ENCODE data around the gene NOS1. TPM values are rescaled to one million over a fixed set of nuclear protein-coding genes. Genes with fewer than 3 reads are reported as not detected.

NOS1 gene
- total and polyA plus RNA-seq, 2 of the 8 experiments (the other 6 are each of a cell fraction or from before 2014, with no cell fraction given) = 1.5 to 2.0 TPM

- Histone ChIP-seq H3K23me2 (ENCODE audit: low read depth, low read length) (no peaks in the 10 kb centered on the region), H3K14ac (ENCODE audit: insufficient read length) (no peak overlapping the region), H3K9me3 (ENCODE audit: insufficient read depth in 2 of 2, low read depth in 1 of 2, low read length in 1 of 2) (no peaks in the 10 kb centered on the region), H4K91ac (replicated peaks; ENCODE audit: insufficient read length, low read length) (no peak overlapping the region), H2AK5ac (ENCODE audit: low read depth, low read length) (no peak overlapping the region), H2BK12ac (ENCODE audit: low read depth, low read length) (no peak overlapping the region), H3K4me1 (replicated peaks in 1 of 4; ENCODE audit: control insufficient read depth in 3 of 4, insufficient read depth in 4 of 4, low read length in 3 of 4) (no peaks in the 10 kb centered on the region), H3K4me2 (ENCODE audit: insufficient read depth in 1 of 2, low read depth in 2 of 2, low read length in 2 of 2) (no peak overlapping the region), H2BK120ac (replicated peaks; ENCODE audit: low read depth, low read length) (no peak overlapping the region), H3K27ac (ENCODE audit: low read depth, low read length) (no peak overlapping the region), H3K79me2 (ENCODE audit: control insufficient read depth in 1 of 2, insufficient read depth in 2 of 2, low read length in 2 of 2) (no peaks in the 10 kb centered on the region), H3K18ac (ENCODE audit: extremely low read depth, low read length) (no peak overlapping the region), H4K5ac (ENCODE audit: insufficient read length, low read depth, low read length) (no peak overlapping the region), H4K8ac (ENCODE audit: extremely low read depth, insufficient read depth, low read length) (no peak overlapping the region), H3K36me3 (ENCODE audit: control insufficient read depth in 2 of 4, insufficient read depth in 4 of 4, low read length in 3 of 4) (peaks cover 48 to 84% (median 66%) of the 10 kb centered on the region in 4 experiments), H3K4ac (replicated peaks; ENCODE audit: insufficient read length, low read depth, low read length) (no peak overlapping the region), H2BK15ac (ENCODE audit: low read length) (no peak overlapping the region), H2BK20ac (ENCODE audit: low read length) (no peak overlapping the region), H3K79me1 (ENCODE audit: low read depth, low read length) (no peaks in the 10 kb centered on the region; the same call in 1 of the 2 replicates), H3K56ac (replicated peaks; ENCODE audit: insufficient read length, low read depth, low read length) (no peak overlapping the region), H2BK5ac (ENCODE audit: low read depth, low read length) (no peak overlapping the region), H3K23ac (ENCODE audit: insufficient read length) (no peak overlapping the region), H3K27me3 (replicated peaks in 1 of 4; ENCODE audit: control insufficient read depth in 3 of 4, extremely low read depth in 1 of 4, insufficient read depth in 3 of 4, low read length in 3 of 4) (no peaks in the 10 kb centered on the region), H3K4me3 (ENCODE audit: extremely low read depth in 1 of 4, insufficient read depth in 2 of 4, low read depth in 3 of 4, low read length in 4 of 4) (no peak overlapping the region), H2AFZ (ENCODE audit: low read length) (no peak overlapping the region), H4K20me1 (replicated peaks in 1 of 2; ENCODE audit: control insufficient read depth in 1 of 2, insufficient read depth in 2 of 2, low read length in 2 of 2) (peaks cover 2 to 14% of the 10 kb centered on the region in 2 experiments), H3K9ac (replicated peaks in 1 of 4; ENCODE audit: extremely low read depth in 1 of 4, low read depth in 3 of 4, low read length in 3 of 4) (no peak overlapping the region)
- DNase-seq (ENCODE audit: low read depth in 1 of 2, low spot score in 2 of 2) (no peak), FAIRE-seq (no peak)
- ChIA-PET POLR2A (ENCODE audit: partially characterized antibody) (interaction anchor here (1.2 kb wide), 1 partner anchor 13 kb away, joined by 3 read pairs; no protein-coding TSS in a partner anchor), CTCF (ENCODE audit: partially characterized antibody) (no interaction called here)
- WGBS, 2 experiments (ENCODE audit: extremely low coverage in 1 of 2, insufficient coverage in 1 of 2, insufficient read length in 1 of 2, insufficient replicate concordance in 2 of 2, low coverage in 1 of 2, low lambda C conversion rate in 2 of 2, missing lambda C conversion rate in 1 of 2) = 93% methylated on average over 7 of the region's 7 CpGs; no CpG with 5 or more reads in 1 of the 2 experiments
- no peak for TF ChIP-seq NANOG (IDR thresholded peaks at IDR 0.05; ENCODE audit: insufficient read depth, low read depth, low read length, poor library complexity, severe bottlenecking)
- TF ChIP-seq BRCA1 (IDR thresholded peaks at IDR 0.05; ENCODE audit: low read depth, low read length) = no peak
- TF ChIP-seq KDM5A (IDR thresholded peaks at IDR 0.05; ENCODE audit: low read length) = no peak
- no peak for TF ChIP-seq TBP (IDR thresholded peaks at IDR 0.05; ENCODE audit: low read depth, low read length)
- no peak for TF ChIP-seq EGR1 (IDR thresholded peaks at IDR 0.05; ENCODE audit: borderline replicate concordance, low read depth, low read length)
- TF ChIP-seq SP4 (IDR thresholded peaks at IDR 0.05; ENCODE audit: low read length) = no peak
- no peak for TF ChIP-seq FOSL1 (IDR thresholded peaks at IDR 0.05; ENCODE audit: insufficient read depth, low read depth, low read length)
- TF ChIP-seq CBX5 (IDR thresholded peaks at IDR 0.05; ENCODE audit: low read depth, low read length) = no peak
- TF ChIP-seq NRF1 (IDR thresholded peaks at IDR 0.05; ENCODE audit: low read depth, low read length) = no peak
- TF ChIP-seq EP300 (IDR thresholded peaks at IDR 0.05; ENCODE audit: borderline replicate concordance in 1 of 2, low read depth in 2 of 2, low read length in 2 of 2) = no peak
- no peak for TF ChIP-seq SP2 (IDR thresholded peaks at IDR 0.05; ENCODE audit: low read length)
- TF ChIP-seq SAP30 (IDR thresholded peaks at IDR 0.05; ENCODE audit: insufficient read depth, insufficient replicate concordance, low read length) = no peak
- no peak for TF ChIP-seq SP1 (IDR thresholded peaks at IDR 0.05; ENCODE audit: low read depth, low read length)
- no peak for TF ChIP-seq SIN3A (conservative IDR thresholded peaks at IDR 0.05 in 1 of 2, IDR thresholded peaks at IDR 0.05 in 1 of 2; ENCODE audit: low read depth in 1 of 2, low read length in 2 of 2)
- TF ChIP-seq ASH2L (IDR thresholded peaks at IDR 0.05; ENCODE audit: low read length) = no peak
Observed at GRCh38 chr12:117162633-117163032, 198.8 kb downstream of the NOS1 start.

Measured in H1 (cell line).